Activated CD4-positive, alpha-beta T cell treated with anti-CD3 and anti-CD28 coated beads for 36 hours (primary cell): ENCODE data around the gene ERC2. TPM values are rescaled to one million over a fixed set of nuclear protein-coding genes. Genes with fewer than 3 reads are reported as not detected.

Experiments used
- ATAC-seq: fragments of 200-7000 bp; cut with Tn5 transposase; one replicate; pipeline ENCODE4 v1.10.0; 2021; ENCODE audit warnings: mild to moderate bottlenecking, moderate library complexity
- CTCF ChIA-PET: fragments of 350-600 bp; sonication (Branson Sonifier 250); formaldehyde crosslinking; loops from one replicate; lab custom pipeline; 2021; ENCODE audit warnings: antibody characterized with exemption; lab: Charles Lee
- POLR2A ChIA-PET: fragments of 350-600 bp; sonication (Branson Sonifier 250); formaldehyde crosslinking; loops from one replicate; lab custom pipeline; 2021; ENCODE audit warnings: antibody characterized with exemption, inconsistent platforms; lab: Charles Lee
- DNase-seq: peaks from one replicate; pipeline ENCODE4 v3.0.0-alpha.2; 2020
- H3K27ac Mint-ChIP-seq: one replicate; pipeline ENCODE4 v1.8.0; 2021; ENCODE audit warnings: mixed read lengths
- H3K27me3 Mint-ChIP-seq: one replicate; pipeline ENCODE4 v1.8.0; 2021; ENCODE audit warnings: mixed read lengths
- H3K36me3 Mint-ChIP-seq: one replicate; pipeline ENCODE4 v1.8.0; 2021; ENCODE audit warnings: low read depth, mixed read lengths
- H3K4me1 Mint-ChIP-seq: one replicate; pipeline ENCODE4 v1.8.0; 2021; ENCODE audit warnings: mixed read lengths
- H3K4me3 Mint-ChIP-seq: one replicate; pipeline ENCODE4 v1.8.0; 2021; ENCODE audit warnings: mild to moderate bottlenecking, moderate library complexity, mixed read lengths
- H3K9me3 Mint-ChIP-seq: one replicate; pipeline ENCODE4 v1.8.0; 2021; ENCODE audit warnings: low read depth, mixed read lengths
- intact Hi-C, 2 experiments: fragments of 100-400 bp; cut with DNase I in 1 of 2; cut with micrococcal nuclease in 1 of 2; formaldehyde crosslinking; loops; one replicate each; pipeline versions ENCODE4 v1.14.2 to v1.15.1; 2022 to 2024; cut with DNase I, micrococcal nuclease
- total RNA-seq, 2 experiments: library from RNA; stranded (reverse); gene quantifications; one replicate each; pipeline ENCODE4 v1.2.3, GENCODE V29; 2021

The ERC2 gene
- total RNA-seq, 2 experiments from 2014 or later = not detected

- no peak for DNase-seq
- Mint-ChIP-seq H3K27ac (no peak overlapping the region), H3K4me3 (no peak overlapping the region), H3K36me3 (no peaks in the 10 kb centered on the region), H3K9me3 (no peaks in the 10 kb centered on the region), H3K4me1 (peaks cover 3% of the 10 kb centered on the region), H3K27me3 (no peaks in the 10 kb centered on the region)
- ATAC-seq = no peak
- intact Hi-C loops = no loop called here
- ChIA-PET POLR2A (no interaction called here), CTCF (no interaction called here)
Observed at GRCh38 chr3:55526332-55527030, 941.8 kb downstream of the ERC2 start.

GRCh38 chr3:55525436-55525835 lies 942.8 kb downstream of the ERC2 start:
- DNase-seq (no peak), ATAC-seq (no peak)
- ChIA-PET POLR2A (no interaction called here), CTCF (no interaction called here)
- H3K4me3 Mint-ChIP-seq = no peak overlapping the region
- no peak overlapping the region for H3K27ac Mint-ChIP-seq
- peaks cover 4% of the 10 kb centered on the region for H3K4me1 Mint-ChIP-seq
- H3K9me3 Mint-ChIP-seq = no peaks in the 10 kb centered on the region
- H3K27me3 Mint-ChIP-seq = no peaks in the 10 kb centered on the region
- no peaks in the 10 kb centered on the region for H3K36me3 Mint-ChIP-seq
- intact Hi-C loops = no loop called here

- Mint-ChIP-seq H3K36me3 (no peaks in the 10 kb centered on the region), H3K9me3 (no peaks in the 10 kb centered on the region), H3K27ac (no peak overlapping the region), H3K4me3 (no peak overlapping the region), H3K27me3 (no peaks in the 10 kb centered on the region), H3K4me1 (peaks cover 4% of the 10 kb centered on the region)
- ChIA-PET CTCF (no interaction called here), POLR2A (no interaction called here)
- DNase-seq (no peak), ATAC-seq (no peak)
- intact Hi-C loops = no loop called here
Observed at GRCh38 chr3:55524565-55525244, 943.6 kb downstream of the ERC2 start.

- H3K9me3 Mint-ChIP-seq = no peaks in the 10 kb centered on the region
- no peaks in the 10 kb centered on the region for H3K27me3 Mint-ChIP-seq
- peaks cover 4% of the 10 kb centered on the region for H3K4me1 Mint-ChIP-seq
- H3K36me3 Mint-ChIP-seq = no peaks in the 10 kb centered on the region
- intact Hi-C loops = no loop called here
- DNase-seq (no peak), ATAC-seq (no peak)
- H3K4me3 Mint-ChIP-seq = no peak overlapping the region
- CTCF ChIA-PET = no interaction called here
- H3K27ac Mint-ChIP-seq = no peak overlapping the region
- POLR2A ChIA-PET = no interaction called here
Observed at GRCh38 chr3:55523471-55523870, 944.8 kb downstream of the ERC2 start.

- H3K27me3 Mint-ChIP-seq = no peaks in the 10 kb centered on the region
- H3K27ac Mint-ChIP-seq = no peak overlapping the region
- peaks cover 4% of the 10 kb centered on the region for H3K4me1 Mint-ChIP-seq
- H3K36me3 Mint-ChIP-seq = no peaks in the 10 kb centered on the region
- intact Hi-C loops = no loop called here
- no peaks in the 10 kb centered on the region for H3K9me3 Mint-ChIP-seq
- ChIA-PET CTCF (no interaction called here), POLR2A (no interaction called here)
- DNase-seq = no peak
- H3K4me3 Mint-ChIP-seq = no peak overlapping the region
- ATAC-seq = no peak
Observed at GRCh38 chr3:55521738-55522421, 946.4 kb downstream of the ERC2 start.

- peaks cover 4% of the 10 kb centered on the region for H3K4me1 Mint-ChIP-seq
- no peak overlapping the region for H3K27ac Mint-ChIP-seq
- H3K9me3 Mint-ChIP-seq = no peaks in the 10 kb centered on the region
- H3K36me3 Mint-ChIP-seq = no peaks in the 10 kb centered on the region
- no peak for ATAC-seq
- no peak overlapping the region for H3K4me3 Mint-ChIP-seq
- no peak for DNase-seq
- POLR2A ChIA-PET = no interaction called here
- CTCF ChIA-PET = no interaction called here
- intact Hi-C loops = no loop called here
- no peaks in the 10 kb centered on the region for H3K27me3 Mint-ChIP-seq
Observed at GRCh38 chr3:55521064-55521737, 947.1 kb downstream of the ERC2 start.

GRCh38 chr3:55519019-55519418 lies 949.2 kb downstream of the ERC2 start:
- Mint-ChIP-seq H3K36me3 (no peaks in the 10 kb centered on the region), H3K4me1 (peaks cover 4% of the 10 kb centered on the region), H3K27ac (no peak overlapping the region), H3K9me3 (no peaks in the 10 kb centered on the region), H3K27me3 (peaks cover 2% of the 10 kb centered on the region), H3K4me3 (no peak overlapping the region)
- ATAC-seq = no peak
- ChIA-PET CTCF (interaction anchor here (0.6 kb wide), 1 partner anchor 130 kb away, joined by 3 read pairs; no protein-coding TSS in a partner anchor), POLR2A (no interaction called here)
- DNase-seq = no peak
- intact Hi-C loops = no loop called here

- Mint-ChIP-seq H3K27me3 (peaks cover 2% of the 10 kb centered on the region), H3K36me3 (no peaks in the 10 kb centered on the region), H3K4me1 (peaks cover 4% of the 10 kb centered on the region), H3K27ac (no peak overlapping the region), H3K4me3 (no peak overlapping the region), H3K9me3 (no peaks in the 10 kb centered on the region)
- POLR2A ChIA-PET = no interaction called here
- DNase-seq (no peak), ATAC-seq (no peak)
- intact Hi-C loops = no loop called here
- CTCF ChIA-PET = no interaction called here
Observed at GRCh38 chr3:55518451-55518850, 949.8 kb downstream of the ERC2 start.

- Mint-ChIP-seq H3K27me3 (peaks cover 2% of the 10 kb centered on the region), H3K4me1 (peaks cover 1% of the 10 kb centered on the region), H3K36me3 (no peaks in the 10 kb centered on the region), H3K27ac (no peak overlapping the region), H3K9me3 (no peaks in the 10 kb centered on the region), H3K4me3 (no peak overlapping the region)
- DNase-seq (no peak), ATAC-seq (no peak)
- POLR2A ChIA-PET = no interaction called here
- CTCF ChIA-PET = no interaction called here
- intact Hi-C loops = no loop called here
Observed at GRCh38 chr3:55516392-55517030, 951.8 kb downstream of the ERC2 start.

GRCh38 chr3:55515550-55516246 lies 952.6 kb downstream of the ERC2 start:
- CTCF ChIA-PET = no interaction called here
- no peaks in the 10 kb centered on the region for H3K4me1 Mint-ChIP-seq
- H3K27me3 Mint-ChIP-seq = peaks cover 2% of the 10 kb centered on the region
- no peak overlapping the region for H3K4me3 Mint-ChIP-seq
- H3K36me3 Mint-ChIP-seq = no peaks in the 10 kb centered on the region
- no peaks in the 10 kb centered on the region for H3K9me3 Mint-ChIP-seq
- POLR2A ChIA-PET = no interaction called here
- intact Hi-C loops = no loop called here
- ATAC-seq = no peak
- H3K27ac Mint-ChIP-seq = no peak overlapping the region
- no peak for DNase-seq

GRCh38 chr3:55514962-55515361 lies 953.3 kb downstream of the ERC2 start:
- Mint-ChIP-seq H3K4me3 (no peak overlapping the region), H3K36me3 (no peaks in the 10 kb centered on the region), H3K9me3 (no peaks in the 10 kb centered on the region), H3K4me1 (no peaks in the 10 kb centered on the region), H3K27ac (no peak overlapping the region), H3K27me3 (peaks cover 2% of the 10 kb centered on the region)
- CTCF ChIA-PET = interaction anchor here (0.7 kb wide), 1 partner anchor 52 kb away, joined by 3 read pairs; no protein-coding TSS in a partner anchor
- ATAC-seq = no peak
- intact Hi-C loops = no loop called here
- POLR2A ChIA-PET = no interaction called here
- no peak for DNase-seq
